ENCODE results near the gene LUC7L3. TPM values are rescaled to one million over a fixed set of nuclear protein-coding genes. Genes with fewer than 3 reads are reported as not detected.

The LUC7L3 gene
- total RNA-seq, 1 experiment from 2014 or later, result 136 TPM

- in situ Hi-C loops (cut with HindIII; ENCODE audit: low pct_unique_long_range_greater_than_20kb, low sequenced_read_pairs) (no loop called here), intact Hi-C loops (cut with micrococcal nuclease; ENCODE audit: unreplicated experiment) (no loop called here)
- no peaks in the 10 kb centered on the region for H3K4me1 ChIP-seq (ENCODE audit: control insufficient read depth, insufficient read depth, low read length)
- H3K27me3 ChIP-seq (ENCODE audit: control insufficient read depth, insufficient read depth, low read length), result no peaks in the 10 kb centered on the region
- no TSS peak for BruUV-seq (replicated peaks)
- no peak overlapping the region for H3K27ac ChIP-seq (ENCODE audit: low read length)
- ChIA-PET POLR2A (no interaction called here), CTCF (no interaction called here)
- DNase-seq (ENCODE audit: low read depth, low spot score), result no peak
- TF ChIP-seq SIN3A (IDR thresholded peaks at IDR 0.05; ENCODE audit: borderline replicate concordance, insufficient read depth, low read depth, low read length) (no peak), CTCF (IDR thresholded peaks at IDR 0.05) (no peak), TCF7L2 (IDR thresholded peaks at IDR 0.05; ENCODE audit: low read depth, low read length) (no peak), POLR2AphosphoS5 (IDR thresholded peaks at IDR 0.05; ENCODE audit: low read depth, low read length) (no peak)
- TF ChIP-seq, protein P1, sequence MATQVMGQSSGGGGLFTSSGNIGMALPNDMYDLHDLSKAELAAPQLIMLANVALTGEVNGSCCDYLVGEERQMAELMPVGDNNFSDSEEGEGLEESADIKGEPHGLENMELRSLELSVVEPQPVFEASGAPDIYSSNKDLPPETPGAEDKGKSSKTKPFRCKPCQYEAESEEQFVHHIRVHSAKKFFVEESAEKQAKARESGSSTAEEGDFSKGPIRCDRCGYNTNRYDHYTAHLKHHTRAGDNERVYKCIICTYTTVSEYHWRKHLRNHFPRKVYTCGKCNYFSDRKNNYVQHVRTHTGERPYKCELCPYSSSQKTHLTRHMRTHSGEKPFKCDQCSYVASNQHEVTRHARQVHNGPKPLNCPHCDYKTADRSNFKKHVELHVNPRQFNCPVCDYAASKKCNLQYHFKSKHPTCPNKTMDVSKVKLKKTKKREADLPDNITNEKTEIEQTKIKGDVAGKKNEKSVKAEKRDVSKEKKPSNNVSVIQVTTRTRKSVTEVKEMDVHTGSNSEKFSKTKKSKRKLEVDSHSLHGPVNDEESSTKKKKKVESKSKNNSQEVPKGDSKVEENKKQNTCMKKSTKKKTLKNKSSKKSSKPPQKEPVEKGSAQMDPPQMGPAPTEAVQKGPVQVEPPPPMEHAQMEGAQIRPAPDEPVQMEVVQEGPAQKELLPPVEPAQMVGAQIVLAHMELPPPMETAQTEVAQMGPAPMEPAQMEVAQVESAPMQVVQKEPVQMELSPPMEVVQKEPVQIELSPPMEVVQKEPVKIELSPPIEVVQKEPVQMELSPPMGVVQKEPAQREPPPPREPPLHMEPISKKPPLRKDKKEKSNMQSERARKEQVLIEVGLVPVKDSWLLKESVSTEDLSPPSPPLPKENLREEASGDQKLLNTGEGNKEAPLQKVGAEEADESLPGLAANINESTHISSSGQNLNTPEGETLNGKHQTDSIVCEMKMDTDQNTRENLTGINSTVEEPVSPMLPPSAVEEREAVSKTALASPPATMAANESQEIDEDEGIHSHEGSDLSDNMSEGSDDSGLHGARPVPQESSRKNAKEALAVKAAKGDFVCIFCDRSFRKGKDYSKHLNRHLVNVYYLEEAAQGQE (IDR thresholded peaks at IDR 0.05; ENCODE audit: insufficient read depth in 1 of 2, low read depth in 2 of 2, low read length in 1 of 2), result no peak
- H3K4me3 ChIP-seq (ENCODE audit: low read depth in 2 of 2, low read length in 2 of 2), result no peak overlapping the region
- no peak for ATAC-seq
- H3K9me3 ChIP-seq (ENCODE audit: control insufficient read depth, insufficient read depth, low read depth, low read length), result no peaks in the 10 kb centered on the region
- H3K36me3 ChIP-seq (ENCODE audit: control insufficient read depth, insufficient read depth, low read length), result no peaks in the 10 kb centered on the region
These were observed 43.8 kb upstream of the LUC7L3 start for GRCh38 chr17:50675627-50676026.

- intact Hi-C loops (cut with micrococcal nuclease; ENCODE audit: unreplicated experiment) (no loop called here), in situ Hi-C loops (cut with HindIII; ENCODE audit: low pct_unique_long_range_greater_than_20kb, low sequenced_read_pairs) (no loop called here)
- no TSS peak for BruUV-seq (replicated peaks)
- Histone ChIP-seq H3K27ac (ENCODE audit: low read length) (no peak overlapping the region), H3K27me3 (ENCODE audit: control insufficient read depth, insufficient read depth, low read length) (no peaks in the 10 kb centered on the region), H3K4me3 (ENCODE audit: low read depth in 2 of 2, low read length in 2 of 2) (no peak overlapping the region), H3K9me3 (ENCODE audit: control insufficient read depth, insufficient read depth, low read depth, low read length) (no peaks in the 10 kb centered on the region), H3K4me1 (ENCODE audit: control insufficient read depth, insufficient read depth, low read length) (peaks cover 3% of the 10 kb centered on the region), H3K36me3 (ENCODE audit: control insufficient read depth, insufficient read depth, low read length) (no peaks in the 10 kb centered on the region)
- no peak for TF ChIP-seq TCF7L2 (IDR thresholded peaks at IDR 0.05; ENCODE audit: low read depth, low read length)
- no peak for TF ChIP-seq CTCF (IDR thresholded peaks at IDR 0.05)
- no peak for TF ChIP-seq POLR2AphosphoS5 (IDR thresholded peaks at IDR 0.05; ENCODE audit: low read depth, low read length)
- TF ChIP-seq SIN3A (IDR thresholded peaks at IDR 0.05; ENCODE audit: borderline replicate concordance, insufficient read depth, low read depth, low read length), result no peak
- TF ChIP-seq, protein P1 (IDR thresholded peaks at IDR 0.05; ENCODE audit: insufficient read depth in 1 of 2, low read depth in 2 of 2, low read length in 1 of 2), result no peak
- ChIA-PET CTCF (no interaction called here), POLR2A (interaction anchor here (0.7 kb wide), 1 partner anchor 303 kb away, joined by 4 read pairs; no protein-coding TSS in a partner anchor)
- ATAC-seq (no peak), DNase-seq (ENCODE audit: low read depth, low spot score) (no peak)
These were observed 43.1 kb upstream of the LUC7L3 start for GRCh38 chr17:50676065-50676975.

All from Panc1 (cell line).